H54 (cell line): ENCODE data around the gene SMARCAD1.

ENCODE experiments used
- DNase-seq: peaks from one replicate; pipeline ENCODE4 v3.0.0; 2011; ENCODE audit warnings: low spot score, mixed read lengths; ENCODE audit not compliant: insufficient read length
- FAIRE-seq: peaks from 3 replicates; lab custom pipeline; 2011; peaks lifted over from hg19 to GRCh38; lab: Jason Lieb, UNC
- POLR2A ChIP-seq: IDR thresholded peaks from 2 replicates; pipeline ENCODE4 v1.6.1; 2011; ENCODE audit warnings: low read depth, mild to moderate bottlenecking, low read length

SMARCAD1 gene

GRCh38 chr4:94207469-94208224, at the start of gene SMARCAD1:
SMARCAD1 (plus strand) TSS chr4:94207865; CDS start chr4:94208395, 530 bp downstream.
- FAIRE-seq (peak; percentile 64), DNase-seq (peak; percentile 38)
- TF ChIP-seq POLR2A: peak; percentile 63; the same call in 1 of the 2 replicates

- FAIRE-seq (no peak), DNase-seq (no peak)
- TF ChIP-seq POLR2A: no peak
Observed at GRCh38 chr4:94158883-94159282, 48.8 kb upstream of the SMARCAD1 start.

GRCh38 chr4:94159790-94160189, 47.9 kb upstream of the SMARCAD1 start:
- DNase-seq (no peak), FAIRE-seq (no peak)
- no peak for TF ChIP-seq POLR2A

- no peak for DNase-seq
- FAIRE-seq: no peak
- no peak for TF ChIP-seq POLR2A
Observed at GRCh38 chr4:94160774-94161173, 46.9 kb upstream of the SMARCAD1 start.

GRCh38 chr4:94165256-94165655, 42.4 kb upstream of the SMARCAD1 start:
- TF ChIP-seq POLR2A: no peak

GRCh38 chr4:94168321-94168720, 39.3 kb upstream of the SMARCAD1 start:
- DNase-seq (no peak), FAIRE-seq (no peak)
- no peak for TF ChIP-seq POLR2A

More at GRCh38 chr4:94165256-94165655, 42.4 kb upstream of the SMARCAD1 start:
- FAIRE-seq: no peak
- DNase-seq: no peak

- no peak for FAIRE-seq
- no peak for DNase-seq
- no peak for TF ChIP-seq POLR2A
Observed at GRCh38 chr4:94169803-94170372, 37.8 kb upstream of the SMARCAD1 start.

- DNase-seq (no peak), FAIRE-seq (no peak)
- TF ChIP-seq POLR2A: no peak
Observed at GRCh38 chr4:94171616-94172015, 36.0 kb upstream of the SMARCAD1 start.

GRCh38 chr4:94175553-94176261, 32.0 kb upstream of the SMARCAD1 start:
- no peak for TF ChIP-seq POLR2A

GRCh38 chr4:94177822-94178221, 29.8 kb upstream of the SMARCAD1 start:
- DNase-seq: no peak
- FAIRE-seq: no peak
- no peak for TF ChIP-seq POLR2A

More at GRCh38 chr4:94175553-94176261, 32.0 kb upstream of the SMARCAD1 start:
- no peak for DNase-seq
- no peak for FAIRE-seq

- FAIRE-seq (no peak), DNase-seq (no peak)
- TF ChIP-seq POLR2A: no peak
Observed at GRCh38 chr4:94181815-94182214, 25.9 kb upstream of the SMARCAD1 start.

GRCh38 chr4:94202769-94203168, 4.9 kb upstream of the SMARCAD1 start:
- DNase-seq (no peak), FAIRE-seq (no peak)
- TF ChIP-seq POLR2A: no peak

- no peak for TF ChIP-seq POLR2A
- DNase-seq (no peak), FAIRE-seq (no peak)
Observed at GRCh38 chr4:94208266-94208665, 601 bp downstream of the SMARCAD1 start.

GRCh38 chr4:94208918-94209317, 1.3 kb downstream of the SMARCAD1 start:
- FAIRE-seq (no peak), DNase-seq (no peak)
- TF ChIP-seq POLR2A: no peak

GRCh38 chr4:94211861-94212260, 4.2 kb downstream of the SMARCAD1 start:
- DNase-seq (no peak), FAIRE-seq (no peak)
- TF ChIP-seq POLR2A: no peak
